GM10266 (cell line): ENCODE results near the gene SYNE3.
"Not testable (repeated sequence)": the region's sequence is repeated elsewhere in the genome, so short reads cannot be mapped to it uniquely, and the experiment has no call there.

Experiments
- DNase-seq: peaks from one replicate; pipeline ENCODE4 v3.0.0; 2012; ENCODE audit errors: extremely low spot score
- CTCF ChIP-seq: IDR thresholded peaks from 2 replicates; pipeline ENCODE4 v1.5.1; 2012; ENCODE audit warnings: mild to moderate bottlenecking, low read depth; ENCODE audit not compliant: control insufficient read depth, insufficient read depth; ENCODE audit errors: missing control alignments

The SYNE3 gene

GRCh38 chr14:95515080-95515489, 1.4 kb downstream of the SYNE3 start:
- TF ChIP-seq CTCF: no peak
- no peak for DNase-seq

DNA sequence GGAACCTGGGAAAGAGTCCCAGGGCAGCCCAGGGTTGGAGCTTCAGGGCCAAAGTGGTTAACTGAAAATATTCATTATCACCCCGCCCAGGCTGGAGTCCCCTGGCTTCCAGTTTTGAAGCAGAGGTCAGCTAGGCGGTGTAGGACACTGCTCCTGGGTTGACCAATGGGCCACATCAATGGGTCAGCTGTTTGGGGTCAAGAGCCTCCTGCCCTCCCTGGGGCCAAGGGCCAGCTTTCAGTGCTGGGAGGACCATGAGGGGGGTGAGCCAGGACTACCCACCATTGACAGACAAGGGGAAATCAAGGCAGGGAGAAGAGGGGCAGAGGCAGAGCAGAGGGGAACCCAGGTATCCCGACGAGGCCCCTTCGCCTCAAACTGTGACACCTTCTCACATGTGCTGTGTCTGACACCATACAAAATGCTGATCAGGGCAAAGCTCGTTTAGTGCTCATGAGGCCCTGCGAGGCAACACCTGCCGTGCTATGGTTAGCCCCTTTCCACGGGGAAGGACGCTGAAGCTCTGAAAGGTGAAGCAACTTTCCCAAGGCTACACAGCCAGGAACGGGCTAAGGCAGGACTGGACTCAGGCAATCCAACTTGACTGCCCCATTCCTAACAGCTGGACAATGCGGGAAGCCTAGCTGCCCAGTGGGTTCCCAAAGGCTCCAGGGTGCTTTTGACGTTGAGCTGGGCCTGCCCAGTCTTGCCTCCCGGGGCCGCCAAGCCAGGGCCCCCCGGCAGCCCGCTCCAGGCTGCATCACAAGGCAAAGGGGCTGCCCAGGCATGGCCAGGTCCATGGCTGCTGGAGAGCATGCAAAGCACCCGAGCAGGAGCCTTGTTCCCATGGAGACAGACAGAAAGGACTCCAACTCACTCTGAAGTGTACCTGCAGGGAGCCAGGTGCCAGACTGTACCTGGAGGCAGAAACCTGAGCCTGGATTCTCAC, 2.0 kb downstream of the SYNE3 start:
- no peak for TF ChIP-seq CTCF
- DNase-seq: no peak

DNA sequence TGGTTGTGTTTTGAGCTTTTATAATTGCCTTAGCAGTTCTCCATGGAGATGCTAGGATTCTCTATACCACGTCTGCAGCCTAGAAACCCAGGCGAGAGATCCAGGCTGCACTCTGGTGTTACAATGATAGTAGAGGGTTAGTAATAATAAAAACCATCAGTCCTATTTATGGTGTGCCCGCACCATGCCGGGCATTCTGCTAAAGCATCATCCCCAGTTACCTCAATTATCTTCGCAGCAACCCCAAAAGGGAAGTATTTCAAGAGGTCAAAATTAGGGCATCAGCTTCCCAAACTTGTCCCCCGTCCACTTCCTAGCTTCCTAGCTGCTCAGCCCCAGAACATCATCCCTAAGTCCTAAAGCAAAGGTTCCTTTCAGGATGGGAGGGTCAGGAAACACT, 3.2 kb downstream of the SYNE3 start:
- TF ChIP-seq CTCF: no peak
- no peak for DNase-seq

DNA sequence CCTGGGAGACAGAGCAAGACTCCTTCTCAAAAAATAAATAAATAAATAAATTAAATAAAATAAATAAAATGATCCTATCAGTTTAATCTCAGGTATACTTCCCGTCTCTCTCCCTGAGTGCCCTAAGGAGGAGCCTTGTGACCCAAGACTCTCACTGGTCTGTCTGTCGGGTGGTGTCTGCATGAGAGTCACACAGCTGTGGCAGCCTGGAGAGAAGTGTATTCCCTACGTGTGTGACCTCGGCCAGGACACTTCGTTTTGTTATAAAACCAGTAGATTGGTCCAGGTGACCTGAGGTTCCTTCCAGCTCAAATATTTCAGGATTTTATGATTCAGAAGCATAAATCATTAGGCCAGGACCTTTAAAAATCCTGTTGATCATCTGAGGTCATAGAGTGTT, 4.8 kb downstream of the SYNE3 start:
- no peak for DNase-seq
- no peak for TF ChIP-seq CTCF

DNA sequence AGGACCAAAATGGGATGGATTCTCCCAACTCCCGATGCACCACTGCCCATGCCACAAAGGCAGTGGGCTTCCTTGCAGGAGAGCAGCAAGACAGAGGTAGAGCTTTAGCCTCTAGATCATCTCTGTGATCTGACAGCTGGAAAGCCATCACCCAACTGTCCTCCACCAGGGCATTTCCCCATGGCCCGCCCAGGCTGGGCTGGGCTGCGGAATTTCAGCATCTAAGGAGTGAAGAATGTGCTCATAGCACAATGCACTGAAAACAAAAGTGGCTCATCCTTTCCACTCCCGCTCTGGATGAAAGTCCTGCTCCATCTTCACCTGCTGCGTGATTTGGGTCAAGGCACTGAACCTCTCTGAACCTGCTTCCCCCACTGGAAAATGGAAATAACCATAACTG, 5.6 kb downstream of the SYNE3 start:
- no peak for DNase-seq
- no peak for TF ChIP-seq CTCF

DNA sequence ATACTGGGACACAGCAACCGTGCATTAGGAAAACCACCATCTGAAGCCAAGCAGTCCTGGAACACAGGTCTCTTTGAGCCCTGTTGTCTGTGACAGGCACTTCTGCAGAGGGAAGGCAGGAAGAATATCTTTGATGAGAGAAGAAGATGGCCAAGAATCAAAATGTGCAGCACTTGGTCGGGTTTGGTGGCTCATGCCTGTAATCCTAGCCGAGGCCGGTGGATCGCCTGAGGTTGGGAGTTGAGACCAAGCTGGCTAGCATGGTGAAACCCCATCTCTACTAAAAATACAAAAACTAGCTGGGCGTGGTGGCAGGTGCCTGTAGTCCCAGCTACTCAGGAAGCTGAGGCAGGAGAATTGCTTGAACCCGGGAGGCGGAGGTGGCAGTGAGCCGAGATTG, 6.1 kb downstream of the SYNE3 start:
- not testable (repeated sequence) for DNase-seq

- no peak for TF ChIP-seq CTCF
- no peak for DNase-seq
Measured at GRCh38 chr14:95509495-95509894, 7.0 kb downstream of the SYNE3 start.

- DNase-seq: no peak
- no peak for TF ChIP-seq CTCF
Measured at GRCh38 chr14:95508377-95508776, 8.1 kb downstream of the SYNE3 start.
